Lung (tissue), 12 donors: Measurements from ENCODE around the gene EXOC6. TPM values are rescaled to one million over a fixed set of nuclear protein-coding genes. Genes with fewer than 3 reads are reported as not detected.

Experiments used
- ATAC-seq: fragments of 200-7000 bp; cut with Tn5 transposase; one replicate; pipeline ENCODE4 v1.9.1; 2020; ENCODE audit warnings: moderate number of reproducible peaks; ENCODE audit not compliant: insufficient read depth, low FRiP score
- DNase-seq, 3 donors: peaks; one replicate each; pipeline ENCODE4 v3.0.0-alpha.2; 2013 to 2017
- H3K27ac ChIP-seq, 2 donors: one replicate each; pipeline ENCODE4 v1.5.1; 2013; ENCODE audit warnings: mild to moderate bottlenecking in 2 of 2, moderate library complexity in 2 of 2, control low read depth in 1 of 2, inconsistent platforms in 1 of 2, low read depth in 1 of 2, low read length in 1 of 2
- H3K27me3 ChIP-seq, 3 donors: one replicate each; pipeline ENCODE4 v1.5.1; 2013; ENCODE audit warnings: low read length in 2 of 3; ENCODE audit not compliant: control insufficient read depth in 3 of 3, insufficient read depth in 3 of 3
- H3K36me3 ChIP-seq, 4 donors: one replicate each; pipeline ENCODE4 v1.5.1; 2013; ENCODE audit warnings: low read length in 4 of 4, mild to moderate bottlenecking in 1 of 4, moderate library complexity in 1 of 4; ENCODE audit not compliant: control insufficient read depth in 4 of 4, insufficient read depth in 4 of 4
- H3K4me1 ChIP-seq, 5 donors: one replicate each; pipeline ENCODE4 v1.5.1; 2013; ENCODE audit warnings: low read length in 5 of 5, mild to moderate bottlenecking in 2 of 5, moderate library complexity in 1 of 5; ENCODE audit not compliant: control insufficient read depth in 5 of 5, insufficient read depth in 5 of 5
- H3K4me3 ChIP-seq: one replicate; pipeline ENCODE4 v1.5.1; 2013; ENCODE audit warnings: mild to moderate bottlenecking, control low read depth, moderate library complexity
- H3K9ac ChIP-seq, 2 donors: one replicate each; pipeline ENCODE4 v1.5.1; 2013; ENCODE audit warnings: low read length in 2 of 2, control low read depth in 1 of 2; ENCODE audit not compliant: insufficient read depth in 1 of 2
- H3K9me3 ChIP-seq, 4 donors: one replicate each; pipeline ENCODE4 v1.5.1; 2013; ENCODE audit warnings: low read length in 3 of 4, mild to moderate bottlenecking in 1 of 4, moderate library complexity in 1 of 4; ENCODE audit not compliant: control insufficient read depth in 4 of 4, insufficient read depth in 3 of 4
- CTCF ChIP-seq: IDR thresholded peaks from 2 replicates; pipeline ENCODE4 v1.5.1; 2012; ENCODE audit warnings: mild to moderate bottlenecking; ENCODE audit errors: control extremely low read depth, extremely low read depth
- WGBS, 2 donors: extraction: QIAGEN DNeasy Blood & Tissue Kit; methylation state at CpG; one replicate each; pipeline ENCODE4 v1.1.7; 2013; 5-methylcytosine and 5-hydroxymethylcytosine counted together
- polyA plus RNA-seq, 2 donors: library from polyadenylated mRNA; stranded (reverse); fragments of 200-250 nt; gene quantifications; one replicate each; pipeline ENCODE4 v1.2.1, GENCODE V29; 2013
- total RNA-seq, 2 donors: library from RNA; depleted of rRNA in 1 of 2; stranded (reverse); fragments of >200 nt in 1 of 2; gene quantifications; one replicate each; pipeline ENCODE4 v1.2.1, GENCODE V29; 2014 to 2021
- donor health status: control.
- donor health status: control.
- donor health status: Bipolar disorder and iron deficiency.
- donor health status: healthy.
- donor health status: DM: yes; HTN: yes; CAD: no.

EXOC6 gene
- total and polyA plus RNA-seq, 4 donors = 8.6 to 40.1 (median 11.9) TPM

- Histone ChIP-seq H3K27ac (no peak overlapping the region), H3K9ac (no peak overlapping the region), H3K9me3 (peaks cover 0 to 6% (median 0%) of the 10 kb centered on the region in 4 donors), H3K4me1 (peaks cover 0 to 38% (median 15%) of the 10 kb centered on the region in 5 donors), H3K27me3 (peaks cover 6 to 88% (median 57%) of the 10 kb centered on the region in 3 donors), H3K36me3 (no peaks in the 10 kb centered on the region), H3K4me3 (no peak overlapping the region)
- DNase-seq (peak in 1 of 3 donors; percentile 37), ATAC-seq (no peak)
- 1% methylated on average over 37 to 40 of the region's 40 CpGs for WGBS, 2 donors
- no peak for TF ChIP-seq CTCF
Measured at GRCh38 chr10:93074147-93074596, 225.9 kb downstream of the EXOC6 start.

- peaks cover 4 to 82% (median 54%) of the 10 kb centered on the region in 3 donors for H3K27me3 ChIP-seq
- WGBS, 2 donors = 2 to 4% methylated on average over 67 of the region's 67 CpGs
- TF ChIP-seq CTCF = no peak
- peaks cover 0 to 41% (median 15%) of the 10 kb centered on the region in 5 donors for H3K4me1 ChIP-seq
- ATAC-seq (no peak), DNase-seq (no peak)
- H3K9me3 ChIP-seq = peaks cover 0 to 6% (median 0%) of the 10 kb centered on the region in 4 donors
- H3K27ac ChIP-seq = no peak overlapping the region
- H3K9ac ChIP-seq = no peak overlapping the region
- H3K4me3 ChIP-seq = no peak overlapping the region
- no peaks in the 10 kb centered on the region for H3K36me3 ChIP-seq
Measured at GRCh38 chr10:93074597-93075368, 226.5 kb downstream of the EXOC6 start.

- Histone ChIP-seq H3K9me3 (peaks cover 0 to 6% (median 0%) of the 10 kb centered on the region in 4 donors), H3K36me3 (no peaks in the 10 kb centered on the region), H3K4me1 (peaks cover 0 to 44% (median 15%) of the 10 kb centered on the region in 5 donors), H3K9ac (no peak overlapping the region), H3K27ac (no peak overlapping the region), H3K27me3 (peaks cover 4 to 74% (median 46%) of the 10 kb centered on the region in 3 donors), H3K4me3 (no peak overlapping the region)
- ATAC-seq = no peak
- DNase-seq = no peak
- 26 to 32% methylated on average over 25 of the region's 25 CpGs for WGBS, 2 donors
- TF ChIP-seq CTCF = no peak
Measured at GRCh38 chr10:93075369-93076221, 227.3 kb downstream of the EXOC6 start.
